ENCODE data around the gene GLYATL1.

GLYATL1 gene

GRCh38 chr11:58926695-58927094 is 12.6 kb upstream of the GLYATL1 start:
- no peak for DNase-seq

GRCh38 chr11:58927393-58928106 is 11.7 kb upstream of the GLYATL1 start:
- peak in 10 of 56 donors; percentile 1 to 25 (median 7) for DNase-seq

- DNase-seq, result no peak
These were observed 11.2 kb upstream of the GLYATL1 start for GRCh38 chr11:58928107-58928499.

GRCh38 chr11:58928691-58929090 is 10.6 kb upstream of the GLYATL1 start:
- DNase-seq, result no peak

GRCh38 chr11:58930926-58931325 is 8.4 kb upstream of the GLYATL1 start:
- no peak for DNase-seq

GRCh38 chr11:58933661-58934060 is 5.6 kb upstream of the GLYATL1 start:
- DNase-seq, result no peak

GRCh38 chr11:58934945-58935513 is 4.3 kb upstream of the GLYATL1 start:
- DNase-seq, result no peak

GRCh38 chr11:58938398-58938797 is 890 bp upstream of the GLYATL1 start:
- DNase-seq, result no peak

GRCh38 chr11:58940028-58940427 is 740 bp downstream of the GLYATL1 start:
- no peak for DNase-seq

GRCh38 chr11:58941838-58942237 is 2.5 kb downstream of the GLYATL1 start:
- DNase-seq, result no peak

- no peak for DNase-seq
These were observed 6.4 kb downstream of the GLYATL1 start for GRCh38 chr11:58945663-58946062.

- DNase-seq, result no peak
These were observed 9.9 kb downstream of the GLYATL1 start for GRCh38 chr11:58949184-58949583.

- DNase-seq, result no peak
These were observed 18.6 kb downstream of the GLYATL1 start for GRCh38 chr11:58957922-58958321.

- DNase-seq, result peak in 2 of 56 donors; percentile 1 to 25
These were observed 19.2 kb downstream of the GLYATL1 start for GRCh38 chr11:58958500-58958899.

- DNase-seq, result no peak
These were observed 24.3 kb downstream of the GLYATL1 start for GRCh38 chr11:58963551-58964104.

GRCh38 chr11:58965246-58965985 is 26.1 kb downstream of the GLYATL1 start:
- no peak for DNase-seq

- DNase-seq, result peak in 2 of 56 donors; percentile 1 to 20
These were observed 29.0 kb downstream of the GLYATL1 start for GRCh38 chr11:58968251-58968711.

- no peak for DNase-seq
These were observed 38.2 kb downstream of the GLYATL1 start for GRCh38 chr11:58977470-58977869.

GRCh38 chr11:58979222-58979621 is 39.9 kb downstream of the GLYATL1 start:
- no peak for DNase-seq

- DNase-seq, result no peak
These were observed 41.0 kb downstream of the GLYATL1 start for GRCh38 chr11:58980159-58980843.

- DNase-seq, result no peak
These were observed 53.2 kb downstream of the GLYATL1 start for GRCh38 chr11:58992489-58992888.

GRCh38 chr11:58994171-58994570 is 54.9 kb downstream of the GLYATL1 start:
- no peak for DNase-seq
